T-helper 1 cell treated with Interleukin-12 subunit alpha and Interleukin-12 subunit beta and Interleukin-4 antibody, amounts not matched to agents 30 ng/mL and 1 ng/mL, for 36 hours (primary cell): ENCODE results near the gene SRL. TPM values are rescaled to one million over a fixed set of nuclear protein-coding genes. Genes with fewer than 3 reads are reported as not detected.

Experiments used
- intact Hi-C: fragments of 100-400 bp; cut with micrococcal nuclease; formaldehyde crosslinking; loops from one replicate; pipeline ENCODE4 v1.15.1; 2024
- total RNA-seq: library from RNA; stranded (reverse); gene quantifications from 2 replicates; pipeline ENCODE4 v1.2.3, GENCODE V29; 2022

SRL gene
- total RNA-seq, result not detected in 2 replicates

DNA sequence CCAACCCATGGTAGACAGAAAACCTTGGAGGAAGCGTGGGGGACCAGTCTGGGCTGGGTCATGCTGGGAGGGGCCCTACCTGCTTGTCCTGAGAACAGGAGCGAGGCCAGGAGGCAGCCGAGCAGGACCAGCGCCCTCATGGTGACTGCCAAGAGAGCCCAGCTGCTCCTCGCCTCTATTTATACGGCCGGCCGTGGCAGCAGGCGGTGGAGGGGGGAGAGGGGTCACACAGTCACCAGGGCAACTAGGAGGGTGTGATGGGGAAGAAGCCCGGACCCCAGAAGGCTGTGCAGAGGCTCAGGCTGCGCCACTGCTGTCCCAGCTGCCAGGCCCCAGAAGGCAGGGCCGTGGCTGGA is at the start of gene SRL:
SRL (minus strand) TSS at position 153 of the 356 bp plus-strand sequence; CDS start at position 140, 13 bp downstream.
- intact Hi-C loops, result no loop called here

DNA sequence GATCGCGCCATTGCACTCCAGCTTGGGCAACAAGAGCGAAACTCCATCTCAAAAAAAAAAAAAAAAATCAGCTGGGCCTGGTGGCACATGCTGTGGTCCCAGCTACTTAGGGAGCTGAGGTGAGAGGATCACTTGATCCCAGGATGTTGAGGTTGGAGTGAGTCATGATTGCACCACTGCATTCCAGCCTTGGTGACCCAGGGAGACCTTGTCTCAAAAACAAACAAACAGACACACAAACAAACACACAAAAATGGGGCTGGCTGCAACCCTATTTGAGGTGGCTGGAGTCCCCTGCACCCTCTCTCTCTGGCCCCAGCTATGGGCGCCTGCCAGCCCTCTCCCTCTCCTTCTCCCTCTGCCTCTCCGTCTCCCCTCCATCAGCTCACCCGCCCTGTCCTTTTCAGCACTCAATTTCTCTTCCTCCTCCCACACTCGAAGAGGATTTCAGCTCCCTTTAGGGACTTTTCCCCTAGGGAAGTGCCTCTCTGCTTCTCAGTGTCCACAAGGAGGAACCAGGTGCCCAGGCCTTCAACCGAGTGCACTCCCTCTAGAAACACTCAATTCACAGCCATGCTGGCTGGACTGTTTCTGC is 48.5 kb upstream of the SRL start:
- intact Hi-C loops, result no loop called here

DNA sequence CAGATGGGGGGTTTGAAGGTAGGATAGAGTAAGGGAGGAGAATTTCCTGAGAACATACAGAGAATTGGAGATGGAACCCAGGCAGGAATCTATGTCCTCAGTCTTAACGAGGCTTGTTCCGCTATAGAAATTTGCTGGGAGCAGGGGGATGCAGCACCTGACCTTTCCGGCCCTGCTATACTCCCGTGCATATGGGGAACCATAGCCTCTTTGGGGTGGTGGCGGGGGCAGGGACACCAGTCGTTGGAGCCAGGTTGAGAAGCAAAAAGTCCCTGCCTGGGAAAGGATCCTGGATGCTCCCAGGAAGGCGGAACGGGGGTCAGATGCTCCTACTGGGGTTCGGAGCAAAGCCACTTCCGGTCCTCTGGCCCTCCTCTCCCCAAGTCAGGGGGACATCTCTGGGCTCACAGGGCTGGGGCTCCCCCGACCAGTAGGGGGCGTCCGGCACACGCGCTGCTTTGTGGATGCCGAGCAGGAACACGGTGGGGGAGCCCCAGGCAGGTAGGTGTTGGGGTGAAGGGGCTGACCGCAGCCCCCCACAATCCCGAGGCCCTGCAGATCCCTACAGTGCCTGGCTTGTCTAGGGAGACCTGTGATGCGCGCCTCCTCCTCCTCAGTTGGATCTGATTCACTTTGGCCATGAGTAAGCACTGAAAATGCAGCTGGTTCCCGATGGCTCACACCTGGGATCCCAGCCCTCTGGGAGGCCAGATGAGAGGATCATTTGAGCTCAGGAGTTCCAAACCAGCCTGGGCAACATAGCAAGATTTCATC is 46.5 kb upstream of the SRL start:
- intact Hi-C loops, result loop anchor here (1.0 kb wide), 3 partner anchors 19 to 114 kb away; no protein-coding TSS in a partner anchor

DNA sequence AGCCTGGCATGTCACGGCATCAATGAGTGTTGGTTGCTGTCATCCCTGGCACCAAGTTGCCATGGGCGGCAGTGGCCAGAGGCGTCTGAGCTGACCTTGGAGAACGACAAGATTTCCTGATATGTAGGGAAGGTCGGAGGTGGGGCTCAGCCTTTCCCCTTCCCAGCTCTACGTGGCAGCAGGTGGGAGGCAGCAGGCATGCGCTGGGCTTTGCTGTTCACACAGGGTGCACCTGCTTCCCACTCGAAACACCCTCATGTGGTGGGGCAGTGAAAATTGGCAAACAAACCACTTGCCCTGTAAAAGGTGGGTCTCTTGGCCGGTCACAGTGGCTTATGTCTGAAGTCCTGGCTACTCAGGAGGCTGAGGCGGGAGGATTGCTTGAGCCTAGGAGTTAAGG is 43.3 kb upstream of the SRL start:
- intact Hi-C loops, result no loop called here

DNA sequence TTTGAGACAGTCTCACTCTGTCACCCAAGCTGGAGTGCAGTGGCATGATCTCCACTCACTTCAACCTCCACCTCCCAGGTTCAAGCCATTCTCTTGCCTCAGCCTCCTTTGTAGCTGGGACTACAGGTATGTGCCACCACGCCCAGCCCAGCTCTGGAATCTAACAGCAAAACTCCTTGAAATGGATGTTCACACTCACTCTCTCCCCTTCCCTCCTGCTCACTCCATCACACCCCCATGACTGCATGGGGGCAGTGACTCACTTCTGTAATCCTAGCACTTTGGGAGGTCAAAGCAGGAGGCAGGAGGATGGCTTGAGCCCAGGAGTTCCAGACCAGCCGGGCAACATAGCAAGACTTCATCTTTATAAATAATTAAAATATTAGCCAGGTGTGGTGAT is 42.1 kb upstream of the SRL start:
- intact Hi-C loops, result no loop called here

GRCh38 chr16:4283441-4283840 is 41.6 kb upstream of the SRL start:
- intact Hi-C loops, result no loop called here

DNA sequence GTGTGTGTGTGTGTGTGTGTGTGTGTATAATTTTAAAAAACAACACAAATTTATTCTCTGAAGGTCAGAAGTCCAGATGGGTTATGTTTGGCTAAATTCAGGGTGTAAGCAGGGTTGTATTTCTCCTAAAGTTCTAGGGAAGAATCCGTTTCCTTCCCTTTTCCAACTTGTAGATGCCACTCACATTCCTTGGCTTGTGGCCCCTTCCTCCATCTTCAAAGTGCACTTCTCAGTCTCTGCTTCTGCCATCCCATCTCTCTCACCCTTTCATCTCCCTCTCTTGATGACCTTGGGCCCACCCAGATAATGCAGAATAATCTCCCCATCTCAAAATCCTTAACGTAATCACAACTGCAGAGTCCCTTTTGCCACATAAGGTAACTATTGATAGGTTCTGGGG is 38.7 kb upstream of the SRL start:
- intact Hi-C loops, result no loop called here

DNA sequence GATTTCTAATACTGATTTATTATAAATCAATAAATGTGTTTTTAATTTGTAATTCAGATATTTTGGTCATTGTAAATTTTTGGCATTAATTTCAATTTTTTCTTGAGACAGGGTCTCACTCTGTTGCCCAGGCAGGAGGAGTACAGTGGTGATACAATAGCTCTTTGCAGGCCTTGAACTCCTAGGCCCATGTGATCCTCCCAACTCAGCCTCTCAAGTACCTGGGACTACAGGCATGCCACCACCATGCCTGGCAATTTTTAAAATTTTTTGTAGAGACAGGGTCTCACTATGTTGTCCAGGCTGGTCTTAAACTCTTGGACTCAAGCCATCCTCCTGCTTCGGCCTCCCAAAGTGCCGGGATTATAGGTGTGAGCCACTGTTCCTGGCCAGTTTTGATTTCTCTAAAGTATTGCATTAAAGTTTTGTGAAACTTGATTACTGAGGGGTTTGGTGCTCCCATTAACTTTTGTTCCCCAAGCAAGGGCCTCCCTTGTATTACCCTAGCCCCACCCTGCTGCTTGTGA is 36.2 kb upstream of the SRL start:
- intact Hi-C loops, result loop anchor here (10.0 kb wide), 1 partner anchor 267 kb away; no protein-coding TSS in a partner anchor

- intact Hi-C loops, result loop anchor here (10.0 kb wide), 1 partner anchor 269 kb away; no protein-coding TSS in a partner anchor
These were observed 34.0 kb upstream of the SRL start for GRCh38 chr16:4275861-4276260.

DNA sequence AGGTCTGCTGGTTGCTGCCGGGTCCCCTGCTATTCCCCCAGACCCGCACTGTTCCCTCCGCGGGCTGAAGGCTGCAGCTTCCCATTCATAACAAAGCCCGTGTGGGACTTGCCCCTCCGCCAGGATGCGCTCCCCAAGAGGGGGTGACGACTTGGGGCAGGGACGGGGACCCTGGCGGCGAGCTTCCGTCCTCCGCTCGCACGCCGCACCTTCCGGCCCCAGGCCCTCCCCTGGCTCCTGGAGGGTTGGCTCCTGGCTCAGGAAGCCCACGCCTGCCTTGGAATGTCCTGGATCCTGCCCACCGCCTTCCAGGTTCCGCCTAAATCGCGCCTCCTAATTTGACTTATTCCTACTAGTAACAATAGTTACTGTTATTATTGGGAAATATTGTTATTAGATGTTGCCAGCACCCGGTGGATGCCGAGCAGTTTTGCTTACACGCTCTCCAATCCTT is 32.0 kb upstream of the SRL start:
- intact Hi-C loops, result loop anchor here (1.0 to 10.0 kb wide), 8 partner anchors 33 to 683 kb away; partner anchors contain the start of genes DNAJA3, HMOX2, SEC14L5 and TRAP1

GRCh38 chr16:4272114-4272956 is 30.5 kb upstream of the SRL start:
- intact Hi-C loops, result loop anchor here (5.0 to 10.0 kb wide), 5 partner anchors 205 to 685 kb away; partner anchors contain the start of genes HMOX2, SEC14L5 and TRAP1

DNA sequence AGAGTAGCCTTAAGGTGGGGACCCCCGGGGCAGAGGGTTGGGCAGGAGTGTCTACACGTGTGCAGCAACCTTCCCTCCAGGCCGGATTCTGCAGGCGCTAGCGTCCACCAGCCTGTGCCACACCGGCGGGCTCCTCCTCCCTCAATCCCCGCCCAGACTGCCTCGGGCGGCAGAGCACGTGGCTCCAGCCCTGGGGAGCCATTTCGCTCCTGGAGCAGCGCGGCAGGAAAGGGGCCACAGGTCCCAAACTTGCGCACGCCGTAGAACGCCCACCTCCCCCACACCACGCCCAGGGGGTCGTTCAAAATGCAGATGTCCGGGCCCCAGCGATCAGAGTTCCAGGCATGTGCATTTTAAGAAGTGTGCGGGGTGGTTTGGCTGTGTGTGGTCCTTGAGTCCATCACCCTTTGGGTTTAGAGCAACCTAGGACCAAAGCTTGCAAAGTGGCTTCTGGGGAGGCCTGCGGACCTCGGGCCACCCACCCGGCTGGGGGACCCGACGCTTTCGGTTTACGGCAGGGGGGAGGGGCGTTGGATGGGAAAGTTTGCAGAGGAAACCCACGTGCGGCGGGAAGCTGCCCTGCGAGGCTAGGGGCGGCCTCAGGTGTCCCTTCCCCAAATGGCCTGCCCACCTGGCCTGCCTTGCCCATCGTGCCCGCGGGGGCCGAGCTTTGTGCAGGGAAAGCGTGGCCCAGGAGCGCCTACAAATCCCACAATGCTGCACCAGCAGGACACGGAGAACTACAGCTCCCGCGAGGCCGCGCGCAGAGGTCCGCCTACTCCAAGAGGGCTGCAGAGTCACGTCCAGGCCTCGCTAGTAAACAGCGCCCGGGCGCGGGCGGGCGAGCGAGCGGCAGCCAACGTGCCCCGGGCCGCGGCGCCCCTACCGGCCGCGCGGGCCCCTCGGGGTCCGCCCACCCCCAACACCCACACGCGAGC is 29.6 kb upstream of the SRL start:
- intact Hi-C loops, result loop anchor here (1.0 to 10.0 kb wide), 9 partner anchors 17 to 686 kb away; partner anchors contain the start of genes HMOX2, PAM16, SEC14L5 and TRAP1

- intact Hi-C loops, result loop anchor here (5.0 to 10.0 kb wide), 5 partner anchors 207 to 687 kb away; partner anchors contain the start of genes HMOX2, SEC14L5 and TRAP1
These were observed 28.7 kb upstream of the SRL start for GRCh38 chr16:4270595-4270994.

DNA sequence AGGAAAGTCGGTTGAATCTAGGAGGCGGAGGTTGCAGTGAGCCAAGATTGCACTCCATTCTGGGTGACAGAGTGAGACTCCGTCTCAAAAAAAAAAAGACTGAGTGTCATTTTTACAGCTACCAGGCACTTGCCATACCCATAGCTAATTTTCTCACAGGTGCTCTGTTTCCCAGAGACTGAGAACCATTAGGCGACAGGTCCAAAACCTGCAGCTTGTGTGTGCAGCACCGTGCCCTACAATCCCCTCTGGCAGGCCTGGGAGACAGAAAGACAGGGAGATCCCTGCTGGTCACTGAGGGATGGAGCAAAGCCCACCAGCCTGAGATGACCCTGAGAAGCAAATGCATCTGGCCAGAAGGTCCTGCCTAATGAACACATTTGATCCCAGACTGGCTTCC is 28.2 kb upstream of the SRL start:
- intact Hi-C loops, result loop anchor here (5.0 to 10.0 kb wide), 5 partner anchors 207 to 687 kb away; partner anchors contain the start of genes HMOX2, SEC14L5 and TRAP1

- intact Hi-C loops, result no loop called here
These were observed 24.5 kb upstream of the SRL start for GRCh38 chr16:4266372-4266771.

- intact Hi-C loops, result no loop called here
These were observed 23.8 kb upstream of the SRL start for GRCh38 chr16:4265676-4266075.

- intact Hi-C loops, result no loop called here
These were observed 22.7 kb upstream of the SRL start for GRCh38 chr16:4264546-4264945.

- intact Hi-C loops, result no loop called here
These were observed 21.9 kb upstream of the SRL start for GRCh38 chr16:4263504-4264436.
